ENCODE results near the gene UBL4A. TPM values are rescaled to one million over a fixed set of nuclear protein-coding genes. Genes with fewer than 3 reads are reported as not detected.

UBL4A gene
- 60.1 to 68.0 TPM (median 66.5 TPM) in 5 replicates for total RNA-seq (2022; extraction: Qiagen RNA extraction)

GRCh38 chrX:154486396-154487207, at the start of gene UBL4A:
UBL4A (minus strand) TSS chrX:154486615; CDS start chrX:154486584, 31 bp downstream.

GRCh38 chrX:154515966-154516655, 29.7 kb upstream of the UBL4A start, which contains the start of gene FAM3A:
FAM3A (minus strand) TSS chrX:154516232; CDS start chrX:154515772, 460 bp downstream.

GRCh38 chrX:154490414-154491083, 4.1 kb upstream of the UBL4A start, which contains the start of gene SLC10A3:
SLC10A3 (minus strand) TSS chrX:154490629; CDS start chrX:154488940, 1,689 bp downstream.

GRCh38 chrX:154478728-154479622, 7.4 kb downstream of the UBL4A start, which contains the start of gene LAGE3:
LAGE3 (minus strand) TSS chrX:154479281; CDS start chrX:154478915, 366 bp downstream.

GRCh38 chrX:154458116-154458953, 28.1 kb downstream of the UBL4A start, which contains the start of gene PLXNA3:
PLXNA3 (plus strand) TSS chrX:154458281; CDS start chrX:154460184, 1,903 bp downstream.

GRCh38 chrX:154443992-154444754, 42.2 kb downstream of the UBL4A start, which contains the start of gene FAM50A:
FAM50A (plus strand) TSS chrX:154444141; CDS start chrX:154444236, 95 bp downstream.

GRCh38 chrX:154436983-154437752, 49.2 kb downstream of the UBL4A start, which contains the start of gene GDI1:
GDI1 (plus strand) TSS chrX:154437154; CDS start chrX:154437255, 101 bp downstream.

Other genes starting within 250 kb of the UBL4A start
- gene OPN1MW3, start 229.0 kb downstream of the UBL4A start, total RNA-seq (2022; extraction: Qiagen RNA extraction) = not detected in 5 replicates
- gene TEX28, start 191.5 kb downstream of the UBL4A start, total RNA-seq (2022; extraction: Qiagen RNA extraction) = 0.09 TPM in 1 of 5 replicates, not detected in the others
- gene TKTL1, start 190.8 kb downstream of the UBL4A start, total RNA-seq (2022; extraction: Qiagen RNA extraction) = 0.11 to 0.19 TPM (median 0.12 TPM) in 4 of 5 replicates, not detected in the other
- 1,222 to 1,700 TPM (median 1,580 TPM) in 5 replicates for gene FLNA, start 112.0 kb downstream of the UBL4A start, total RNA-seq (2022; extraction: Qiagen RNA extraction)
- gene EMD, start 107.3 kb downstream of the UBL4A start, total RNA-seq (2022; extraction: Qiagen RNA extraction) = 134 to 157 TPM (median 149 TPM) in 5 replicates
- 4,314 to 5,661 TPM (median 4,476 TPM) in 5 replicates for gene RPL10, start 88.2 kb downstream of the UBL4A start, total RNA-seq (2022; extraction: Qiagen RNA extraction)
- gene DNASE1L1, start 77.4 kb downstream of the UBL4A start, total RNA-seq (2022; extraction: Qiagen RNA extraction) = 24.9 to 30.3 TPM (median 28.4 TPM) in 5 replicates
- 30.5 to 39.0 TPM (median 34.2 TPM) in 5 replicates for gene TAFAZZIN, start 75.1 kb downstream of the UBL4A start, total RNA-seq (2022; extraction: Qiagen RNA extraction)
- gene ATP6AP1, start 57.9 kb downstream of the UBL4A start, total RNA-seq (2022; extraction: Qiagen RNA extraction) = 73.1 to 108 TPM (median 104 TPM) in 5 replicates
- 83.8 to 110 TPM (median 102 TPM) in 5 replicates for gene GDI1, start 49.5 kb downstream of the UBL4A start, total RNA-seq (2022; extraction: Qiagen RNA extraction)
- gene FAM50A, start 42.5 kb downstream of the UBL4A start, total RNA-seq (2022; extraction: Qiagen RNA extraction) = 102 to 123 TPM (median 110 TPM) in 5 replicates
- gene PLXNA3, start 28.3 kb downstream of the UBL4A start, total RNA-seq (2022; extraction: Qiagen RNA extraction) = 5.6 to 25.1 TPM (median 13.8 TPM) in 5 replicates
- 46.2 to 57.3 TPM (median 56.4 TPM) in 5 replicates for gene LAGE3, start 7.3 kb downstream of the UBL4A start, total RNA-seq (2022; extraction: Qiagen RNA extraction)
- 29.1 to 41.5 TPM (median 40.6 TPM) in 5 replicates for gene SLC10A3, start 4.0 kb upstream of the UBL4A start, total RNA-seq (2022; extraction: Qiagen RNA extraction)
- gene FAM3A, start 29.6 kb upstream of the UBL4A start, total RNA-seq (2022; extraction: Qiagen RNA extraction) = 34.7 to 46.6 TPM (median 42.6 TPM) in 5 replicates
- 1,257 to 1,682 TPM (median 1,603 TPM) in 5 replicates for gene G6PD, start 60.2 kb upstream of the UBL4A start, total RNA-seq (2022; extraction: Qiagen RNA extraction)
- 30.1 to 42.7 TPM (median 40.9 TPM) in 5 replicates for gene IKBKG, start 61.0 kb upstream of the UBL4A start, total RNA-seq (2022; extraction: Qiagen RNA extraction)
- gene CTAG1A, start 98.5 kb upstream of the UBL4A start, total RNA-seq (2022; extraction: Qiagen RNA extraction) = not detected in 5 replicates
- gene CTAG1B, start 132.7 kb upstream of the UBL4A start, total RNA-seq (2022; extraction: Qiagen RNA extraction) = not detected in 5 replicates
- gene CTAG2, start 167.0 kb upstream of the UBL4A start, total RNA-seq (2022; extraction: Qiagen RNA extraction) = not detected in 5 replicates

All from A549 treated with dexamethasone at 1 μM for 4 hours (cell line).